LNCaP clone FGC (cell line): ENCODE data around the gene SPAG4.

Experiments used
- DNase-seq: peaks from one replicate; pipeline ENCODE4 v3.0.0-alpha.2; 2011; ENCODE audit warnings: low read depth
- H3K4me3 ChIP-seq: 2 replicates; pipeline ENCODE4 v1.5.1; 2011; ENCODE audit warnings: mild to moderate bottlenecking, low read depth, low read length, control low read depth
- TF ChIP-seq, protein P1 (sequence below): IDR thresholded peaks from 2 replicates; pipeline ENCODE4 v1.5.1; 2012; ENCODE audit warnings: mild to moderate bottlenecking; ENCODE audit not compliant: control insufficient read depth, insufficient read depth; ENCODE audit errors: extremely low read depth

The SPAG4 gene

DNA sequence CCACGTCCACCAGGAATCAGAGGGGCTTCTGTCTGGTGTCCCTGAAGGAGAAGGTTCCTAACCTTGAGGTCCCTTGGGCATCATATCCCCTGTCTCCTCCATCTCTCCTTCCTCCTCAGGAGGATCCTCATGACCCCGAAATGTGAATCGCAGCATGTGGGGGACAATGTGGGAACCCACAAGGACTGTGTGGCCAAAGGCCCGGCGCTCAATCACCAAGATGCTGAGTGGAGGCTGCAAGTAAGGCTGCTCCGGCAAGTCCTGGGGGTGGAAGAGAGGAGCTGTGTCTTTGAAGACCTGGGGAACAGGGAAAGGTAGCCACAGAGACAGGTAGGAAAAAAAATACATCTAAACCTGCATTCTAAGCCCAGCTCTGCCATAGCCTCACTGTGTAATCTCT is 36.4 kb upstream of the SPAG4 start:
- H3K4me3 ChIP-seq: no peak overlapping the region
- TF ChIP-seq, protein P1, sequence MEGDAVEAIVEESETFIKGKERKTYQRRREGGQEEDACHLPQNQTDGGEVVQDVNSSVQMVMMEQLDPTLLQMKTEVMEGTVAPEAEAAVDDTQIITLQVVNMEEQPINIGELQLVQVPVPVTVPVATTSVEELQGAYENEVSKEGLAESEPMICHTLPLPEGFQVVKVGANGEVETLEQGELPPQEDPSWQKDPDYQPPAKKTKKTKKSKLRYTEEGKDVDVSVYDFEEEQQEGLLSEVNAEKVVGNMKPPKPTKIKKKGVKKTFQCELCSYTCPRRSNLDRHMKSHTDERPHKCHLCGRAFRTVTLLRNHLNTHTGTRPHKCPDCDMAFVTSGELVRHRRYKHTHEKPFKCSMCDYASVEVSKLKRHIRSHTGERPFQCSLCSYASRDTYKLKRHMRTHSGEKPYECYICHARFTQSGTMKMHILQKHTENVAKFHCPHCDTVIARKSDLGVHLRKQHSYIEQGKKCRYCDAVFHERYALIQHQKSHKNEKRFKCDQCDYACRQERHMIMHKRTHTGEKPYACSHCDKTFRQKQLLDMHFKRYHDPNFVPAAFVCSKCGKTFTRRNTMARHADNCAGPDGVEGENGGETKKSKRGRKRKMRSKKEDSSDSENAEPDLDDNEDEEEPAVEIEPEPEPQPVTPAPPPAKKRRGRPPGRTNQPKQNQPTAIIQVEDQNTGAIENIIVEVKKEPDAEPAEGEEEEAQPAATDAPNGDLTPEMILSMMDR: no peak
- no peak for DNase-seq

DNA sequence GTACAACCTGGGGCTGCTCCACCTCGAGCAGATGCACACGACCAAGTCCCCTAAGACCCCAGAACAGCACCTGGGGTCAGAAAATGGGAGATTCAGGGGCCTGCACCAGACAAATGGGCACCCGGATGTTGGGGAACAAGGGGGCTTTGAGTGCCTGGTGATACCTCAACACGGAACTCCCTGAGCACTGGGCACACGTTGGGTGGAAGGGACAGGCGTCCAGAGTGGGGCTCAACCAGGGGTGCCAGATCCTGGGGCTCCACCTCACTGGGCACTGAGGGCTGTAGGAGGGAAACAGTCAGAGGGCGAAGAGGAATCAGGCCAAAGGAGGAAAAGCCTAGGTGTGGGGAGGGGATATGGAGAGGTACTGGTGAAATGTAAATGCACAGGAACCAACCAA is 33.5 kb upstream of the SPAG4 start:
- no peak overlapping the region for H3K4me3 ChIP-seq
- no peak for DNase-seq
- TF ChIP-seq, protein P1: no peak

DNA sequence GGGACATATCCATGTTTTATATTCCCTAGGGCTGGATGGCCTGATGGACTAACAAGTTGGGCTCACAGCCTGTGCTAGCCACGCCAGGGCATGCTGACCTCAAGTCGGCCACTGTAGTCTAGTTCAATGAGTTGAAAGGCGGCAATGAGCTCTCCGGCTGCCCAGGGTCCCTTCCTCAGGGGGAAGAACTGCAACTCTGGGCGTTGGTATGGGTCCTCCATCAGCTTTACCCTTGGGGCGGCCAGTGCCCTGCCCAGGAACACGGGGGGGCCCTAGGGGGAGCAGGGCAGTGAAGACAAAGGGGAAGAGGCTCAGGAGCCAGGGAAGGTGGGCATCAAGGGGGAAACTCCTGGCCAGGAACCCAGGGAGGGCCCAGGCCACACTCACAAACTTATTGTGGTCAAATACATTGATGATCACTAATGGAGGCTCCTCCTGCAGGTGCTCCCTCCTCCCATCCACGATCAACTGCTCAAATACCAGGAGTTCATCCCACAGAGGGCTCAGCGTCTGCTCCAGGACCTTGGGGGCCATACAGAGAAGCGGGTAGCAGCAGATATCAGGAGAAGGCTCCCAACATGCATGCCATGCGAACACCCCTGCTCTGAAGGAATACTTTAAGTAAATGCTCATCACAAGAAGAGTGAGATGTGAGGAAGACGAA is 32.8 kb upstream of the SPAG4 start:
- TF ChIP-seq, protein P1: no peak
- DNase-seq: no peak

DNA sequence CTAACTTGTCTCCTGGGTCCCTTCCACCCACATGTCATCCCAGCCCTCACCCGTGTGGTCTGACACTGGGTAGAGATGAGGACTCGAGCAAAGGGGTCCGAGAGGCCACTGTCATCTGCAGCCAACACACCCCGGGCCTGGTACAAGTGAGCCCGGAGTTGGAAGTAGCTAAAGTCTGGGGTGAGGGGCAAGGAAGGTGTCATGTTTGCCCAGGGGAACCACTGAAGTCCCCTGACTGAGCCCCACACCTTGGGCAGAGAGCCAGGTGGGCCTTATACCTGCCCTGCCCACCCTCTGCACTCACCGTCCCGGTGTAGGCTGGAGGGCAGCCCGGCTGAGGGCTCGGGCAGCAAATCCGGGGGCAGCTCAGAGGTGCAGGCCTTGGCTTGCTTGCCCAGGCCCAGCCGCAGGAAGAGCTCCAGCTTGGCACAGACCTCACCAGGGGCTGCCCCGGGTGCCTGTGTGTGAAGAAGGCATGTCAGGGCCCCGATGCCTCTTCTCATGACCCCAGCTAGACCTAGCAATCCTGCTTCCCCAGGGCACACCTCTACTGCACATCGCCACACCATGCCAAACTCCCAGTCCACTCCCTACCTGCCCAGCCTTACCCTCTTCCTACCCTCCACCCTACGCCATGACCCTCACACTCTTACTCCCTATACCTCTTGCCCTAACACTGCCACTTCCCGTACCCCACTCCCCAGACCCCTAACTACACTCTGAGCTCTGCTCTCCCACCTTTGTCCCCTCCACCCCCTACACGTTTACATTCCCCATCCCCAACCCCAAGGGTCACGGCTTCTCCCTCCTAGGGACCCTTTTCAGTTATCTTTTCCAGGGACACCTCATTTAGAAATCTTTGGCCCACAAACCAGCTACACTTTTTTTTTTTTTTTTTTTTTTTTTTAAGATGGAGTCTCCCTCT is 31.7 kb upstream of the SPAG4 start:
- no peak for DNase-seq

More for the DNA sequence above, 32.8 kb upstream of the SPAG4 start:
- no peak overlapping the region for H3K4me3 ChIP-seq

DNA sequence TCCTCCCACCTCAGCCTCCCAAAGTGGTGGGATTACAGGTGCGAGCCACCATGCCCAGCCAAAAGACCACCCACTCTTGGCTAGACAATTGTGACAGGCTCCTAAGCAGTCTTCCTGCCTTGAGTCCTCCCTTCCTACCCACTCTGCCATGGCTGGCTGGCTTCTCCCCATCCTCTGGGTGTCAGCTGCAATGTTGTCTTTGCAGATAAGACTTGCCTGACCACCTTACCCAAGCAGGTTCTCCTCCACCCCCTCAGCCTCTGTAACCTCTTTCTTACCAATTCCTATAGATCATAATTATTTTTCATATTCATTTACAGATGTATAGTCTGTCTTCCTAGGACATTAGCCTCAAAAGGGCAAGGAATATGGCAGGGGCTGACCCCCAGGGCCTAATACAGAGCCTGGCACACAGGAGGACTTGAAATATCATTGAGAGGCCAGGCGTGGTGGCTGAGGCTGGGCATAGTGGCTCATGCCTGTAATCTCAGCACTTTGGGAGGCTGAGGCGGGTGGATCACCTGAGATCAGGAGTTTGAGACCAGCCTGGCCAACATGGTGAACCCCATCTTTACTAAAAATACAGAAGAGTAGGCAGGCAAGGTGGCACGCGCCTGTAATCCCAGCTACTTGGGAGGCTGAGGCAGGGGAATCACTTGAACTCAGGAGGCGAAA is 28.7 kb upstream of the SPAG4 start:
- H3K4me3 ChIP-seq: no peak overlapping the region
- no peak for DNase-seq
- TF ChIP-seq, protein P1: no peak

More for the DNA sequence above, 31.7 kb upstream of the SPAG4 start:
- no peak overlapping the region for H3K4me3 ChIP-seq
- TF ChIP-seq, protein P1: no peak

DNA sequence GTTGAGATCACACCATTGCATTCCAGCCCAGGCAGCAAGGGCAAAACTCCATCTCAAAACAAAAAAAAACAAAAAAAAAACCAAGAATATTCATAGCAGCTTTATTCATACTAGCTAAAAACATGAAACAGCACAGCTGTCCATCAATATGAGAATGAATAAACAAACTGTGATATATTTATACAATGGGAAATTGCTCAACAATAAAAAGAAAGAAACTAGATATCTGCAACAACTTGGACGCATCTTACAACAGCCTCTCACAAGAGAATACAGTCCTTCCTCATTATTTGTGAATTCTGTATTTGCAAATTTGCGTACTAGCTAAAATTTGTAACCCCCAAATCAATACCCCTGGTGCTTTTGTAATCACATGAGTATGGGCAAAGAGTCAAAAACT is 28.2 kb upstream of the SPAG4 start:
- TF ChIP-seq, protein P1: no peak
- no peak for DNase-seq
- no peak overlapping the region for H3K4me3 ChIP-seq
